ENCODE results near the gene SEPTIN12.

Gene SEPTIN12

GRCh38 chr16:4825196-4825595, 37.1 kb upstream of the SEPTIN12 start:
- Histone ChIP-seq H3K9me3 (ENCODE audit: low read length) (no peaks in the 10 kb centered on the region), H3K27me3 (ENCODE audit: insufficient read depth, low read length) (no peaks in the 10 kb centered on the region), H4K20me1 (ENCODE audit: insufficient read depth, low read length) (no peaks in the 10 kb centered on the region), H3K4me3 (ENCODE audit: low read depth, low read length, poor library complexity, severe bottlenecking) (no peak overlapping the region), H2AFZ (ENCODE audit: low read length) (no peak overlapping the region), H3K79me2 (ENCODE audit: insufficient read depth, low read length) (no peaks in the 10 kb centered on the region), H3K9me2 (ENCODE audit: low read depth, low read length) (no peaks in the 10 kb centered on the region), H3K27ac (ENCODE audit: low read depth, low read length, poor library complexity, severe bottlenecking) (no peak overlapping the region), H3K36me3 (ENCODE audit: insufficient read depth, low read length) (peaks cover 83% of the 10 kb centered on the region), H3K9ac (ENCODE audit: low read length) (no peak overlapping the region), H3K4me2 (ENCODE audit: low read length) (no peak overlapping the region), H3F3A (ENCODE audit: insufficient read depth, low read length) (no peaks in the 10 kb centered on the region), H3K4me1 (ENCODE audit: insufficient read depth, low read length, severe bottlenecking) (no peaks in the 10 kb centered on the region)
- TF ChIP-seq EZH2 (IDR thresholded peaks at IDR 0.05; ENCODE audit: borderline replicate concordance, low read length), result no peak
- no peak for TF ChIP-seq CTCF (IDR thresholded peaks at IDR 0.05; ENCODE audit: low read length)

GRCh38 chr16:4820652-4821051, 32.5 kb upstream of the SEPTIN12 start:
- H2AFZ ChIP-seq (ENCODE audit: low read length), result no peak overlapping the region
- H3K4me1 ChIP-seq (ENCODE audit: insufficient read depth, low read length, severe bottlenecking), result no peaks in the 10 kb centered on the region
- H3K4me3 ChIP-seq (ENCODE audit: low read depth, low read length, poor library complexity, severe bottlenecking), result no peak overlapping the region
- H3K27me3 ChIP-seq (ENCODE audit: insufficient read depth, low read length), result no peaks in the 10 kb centered on the region
- H3K9me2 ChIP-seq (ENCODE audit: low read depth, low read length), result no peaks in the 10 kb centered on the region
- no peak overlapping the region for H3K9ac ChIP-seq (ENCODE audit: low read length)
- H4K20me1 ChIP-seq (ENCODE audit: insufficient read depth, low read length), result no peaks in the 10 kb centered on the region
- no peaks in the 10 kb centered on the region for H3K79me2 ChIP-seq (ENCODE audit: insufficient read depth, low read length)
- H3F3A ChIP-seq (ENCODE audit: insufficient read depth, low read length), result no peaks in the 10 kb centered on the region
- H3K4me2 ChIP-seq (ENCODE audit: low read length), result no peak overlapping the region
- TF ChIP-seq EZH2 (IDR thresholded peaks at IDR 0.05; ENCODE audit: borderline replicate concordance, low read length) (no peak), CTCF (IDR thresholded peaks at IDR 0.05; ENCODE audit: low read length) (no peak)
- H3K27ac ChIP-seq (ENCODE audit: low read depth, low read length, poor library complexity, severe bottlenecking), result no peak overlapping the region
- H3K9me3 ChIP-seq (ENCODE audit: low read length), result no peaks in the 10 kb centered on the region
- H3K36me3 ChIP-seq (ENCODE audit: insufficient read depth, low read length), result peaks cover 87% of the 10 kb centered on the region

- Histone ChIP-seq H3K9ac (ENCODE audit: low read length) (no peak overlapping the region), H3K79me2 (ENCODE audit: insufficient read depth, low read length) (no peaks in the 10 kb centered on the region), H3K9me3 (ENCODE audit: low read length) (no peaks in the 10 kb centered on the region), H3K4me3 (ENCODE audit: low read depth, low read length, poor library complexity, severe bottlenecking) (no peak overlapping the region), H3K27ac (ENCODE audit: low read depth, low read length, poor library complexity, severe bottlenecking) (no peak overlapping the region), H4K20me1 (ENCODE audit: insufficient read depth, low read length) (no peaks in the 10 kb centered on the region), H3K4me1 (ENCODE audit: insufficient read depth, low read length, severe bottlenecking) (no peaks in the 10 kb centered on the region), H3K36me3 (ENCODE audit: insufficient read depth, low read length) (peaks cover 74% of the 10 kb centered on the region), H3F3A (ENCODE audit: insufficient read depth, low read length) (no peaks in the 10 kb centered on the region), H3K27me3 (ENCODE audit: insufficient read depth, low read length) (no peaks in the 10 kb centered on the region), H2AFZ (ENCODE audit: low read length) (no peak overlapping the region), H3K4me2 (ENCODE audit: low read length) (no peak overlapping the region), H3K9me2 (ENCODE audit: low read depth, low read length) (no peaks in the 10 kb centered on the region)
- no peak for TF ChIP-seq CTCF (IDR thresholded peaks at IDR 0.05; ENCODE audit: low read length)
- no peak for TF ChIP-seq EZH2 (IDR thresholded peaks at IDR 0.05; ENCODE audit: borderline replicate concordance, low read length)
Measured at GRCh38 chr16:4814542-4815173, 26.5 kb upstream of the SEPTIN12 start.

All from OCI-LY1 (cell line).